Measurements from ENCODE around the gene CDH15. TPM values are rescaled to one million over a fixed set of nuclear protein-coding genes. Genes with fewer than 3 reads are reported as not detected.
"Not testable (repeated sequence)": the region's sequence is repeated elsewhere in the genome, so short reads cannot be mapped to it uniquely, and the experiment has no call there.

The CDH15 gene
- total RNA-seq, 4 donors from 2014 or later: 48.5 to 60.8 (median 51.0) TPM

DNA sequence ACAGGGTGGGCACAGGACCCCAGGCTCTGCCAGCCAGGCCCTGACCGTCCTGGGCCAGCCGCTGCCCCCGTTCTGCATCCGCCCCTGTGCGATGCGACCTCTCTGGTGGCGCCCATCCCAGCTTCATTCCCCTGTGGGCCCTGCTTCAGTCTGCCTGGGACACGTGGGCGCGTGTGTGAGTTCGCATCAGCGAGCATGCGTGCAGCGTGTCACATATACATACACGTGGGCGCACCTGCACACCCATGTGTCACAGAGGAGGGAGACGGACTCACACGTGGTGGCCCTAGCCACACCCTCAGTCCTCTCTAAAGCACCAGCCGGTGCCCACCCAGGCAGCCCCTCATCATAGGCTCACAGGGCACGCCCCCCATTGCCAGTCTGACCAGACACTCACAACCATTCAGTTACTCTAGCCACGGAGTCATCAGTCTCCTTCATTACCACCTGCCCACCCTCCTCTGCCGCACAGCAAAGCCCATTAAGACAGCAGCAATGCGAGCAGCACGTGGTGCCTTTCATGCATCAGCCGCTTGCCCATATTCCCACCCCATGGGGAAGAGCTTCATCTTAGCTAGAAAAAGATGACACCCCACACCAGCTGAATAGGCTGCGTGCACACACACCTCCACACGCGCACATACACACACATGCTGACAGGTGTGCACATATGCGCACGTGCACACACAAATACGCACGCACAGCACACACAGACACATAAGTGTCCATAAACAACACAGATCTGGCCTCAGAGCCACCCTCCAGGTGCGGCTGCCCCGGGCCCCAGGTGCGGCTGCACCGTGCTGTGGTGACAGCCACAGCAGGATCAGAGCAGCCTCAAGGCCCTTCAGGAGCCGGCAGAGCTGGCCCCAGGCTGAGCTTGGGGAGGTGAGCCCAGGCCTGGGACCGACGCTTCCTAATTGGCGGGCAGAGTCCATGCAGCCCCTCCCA, 9.5 kb upstream of the CDH15 start:
- TF ChIP-seq, protein P1, sequence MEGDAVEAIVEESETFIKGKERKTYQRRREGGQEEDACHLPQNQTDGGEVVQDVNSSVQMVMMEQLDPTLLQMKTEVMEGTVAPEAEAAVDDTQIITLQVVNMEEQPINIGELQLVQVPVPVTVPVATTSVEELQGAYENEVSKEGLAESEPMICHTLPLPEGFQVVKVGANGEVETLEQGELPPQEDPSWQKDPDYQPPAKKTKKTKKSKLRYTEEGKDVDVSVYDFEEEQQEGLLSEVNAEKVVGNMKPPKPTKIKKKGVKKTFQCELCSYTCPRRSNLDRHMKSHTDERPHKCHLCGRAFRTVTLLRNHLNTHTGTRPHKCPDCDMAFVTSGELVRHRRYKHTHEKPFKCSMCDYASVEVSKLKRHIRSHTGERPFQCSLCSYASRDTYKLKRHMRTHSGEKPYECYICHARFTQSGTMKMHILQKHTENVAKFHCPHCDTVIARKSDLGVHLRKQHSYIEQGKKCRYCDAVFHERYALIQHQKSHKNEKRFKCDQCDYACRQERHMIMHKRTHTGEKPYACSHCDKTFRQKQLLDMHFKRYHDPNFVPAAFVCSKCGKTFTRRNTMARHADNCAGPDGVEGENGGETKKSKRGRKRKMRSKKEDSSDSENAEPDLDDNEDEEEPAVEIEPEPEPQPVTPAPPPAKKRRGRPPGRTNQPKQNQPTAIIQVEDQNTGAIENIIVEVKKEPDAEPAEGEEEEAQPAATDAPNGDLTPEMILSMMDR (IDR thresholded peaks at IDR 0.05 in 4 of 5, conservative IDR thresholded peaks at IDR 0.05 in 1 of 5): no peak
- no peak for TF ChIP-seq POLR2A (IDR thresholded peaks at IDR 0.05)
- in situ Hi-C loops (cut with MboI; ENCODE audit: low sequenced_read_pairs in 4 of 4): no loop called here
- Histone ChIP-seq H3K4me1 (peaks cover 0 to under 1% of the 10 kb centered on the region in 2 donors), H3K27ac (no peak overlapping the region), H3K4me3 (no peak overlapping the region), H3K9me3 (no peaks in the 10 kb centered on the region), H3K36me3 (no peaks in the 10 kb centered on the region), H3K27me3 (peaks cover 3 to 17% (median 3%) of the 10 kb centered on the region in 3 donors)
- ATAC-seq: no peak
- intact Hi-C loops (cut with DNase I; ENCODE audit: low total_unique reads): loop anchor here (10.0 kb wide), 1 partner anchor 697 kb away; no protein-coding TSS in a partner anchor
- no peak for DNase-seq

DNA sequence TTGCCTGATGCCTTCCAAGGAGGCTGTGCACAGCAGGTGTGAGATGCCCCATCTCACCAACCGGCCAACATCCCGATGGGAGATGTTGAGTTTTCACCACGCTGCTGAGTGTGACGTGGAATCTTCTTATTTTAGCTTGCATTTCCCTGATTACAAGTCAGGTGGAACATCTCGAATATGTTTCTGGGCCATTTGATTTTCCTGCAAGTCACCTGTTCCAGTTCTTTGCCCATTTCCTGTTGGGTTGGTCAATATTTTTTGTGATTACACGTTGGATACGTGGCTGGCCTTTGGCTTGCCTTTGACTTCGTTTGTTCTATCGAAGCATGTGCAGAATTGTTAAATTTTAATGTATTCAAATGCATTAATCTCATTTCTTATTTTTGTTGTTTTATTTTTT, 8.3 kb upstream of the CDH15 start:
- Histone ChIP-seq H3K9me3 (no peaks in the 10 kb centered on the region), H3K27ac (no peak overlapping the region), H3K4me1 (peaks cover 3% of the 10 kb centered on the region in 2 donors), H3K27me3 (peaks cover 3 to 18% (median 5%) of the 10 kb centered on the region in 3 donors), H3K4me3 (no peak overlapping the region), H3K36me3 (no peaks in the 10 kb centered on the region)
- no peak for DNase-seq
- TF ChIP-seq, protein P1 (IDR thresholded peaks at IDR 0.05 in 4 of 5, conservative IDR thresholded peaks at IDR 0.05 in 1 of 5): no peak
- no peak for TF ChIP-seq POLR2A (IDR thresholded peaks at IDR 0.05)
- ATAC-seq: no peak
- intact Hi-C loops (cut with DNase I; ENCODE audit: low total_unique reads): loop anchor here (10.0 kb wide), 1 partner anchor 698 kb away; no protein-coding TSS in a partner anchor
- in situ Hi-C loops (cut with MboI; ENCODE audit: low sequenced_read_pairs in 4 of 4): no loop called here

DNA sequence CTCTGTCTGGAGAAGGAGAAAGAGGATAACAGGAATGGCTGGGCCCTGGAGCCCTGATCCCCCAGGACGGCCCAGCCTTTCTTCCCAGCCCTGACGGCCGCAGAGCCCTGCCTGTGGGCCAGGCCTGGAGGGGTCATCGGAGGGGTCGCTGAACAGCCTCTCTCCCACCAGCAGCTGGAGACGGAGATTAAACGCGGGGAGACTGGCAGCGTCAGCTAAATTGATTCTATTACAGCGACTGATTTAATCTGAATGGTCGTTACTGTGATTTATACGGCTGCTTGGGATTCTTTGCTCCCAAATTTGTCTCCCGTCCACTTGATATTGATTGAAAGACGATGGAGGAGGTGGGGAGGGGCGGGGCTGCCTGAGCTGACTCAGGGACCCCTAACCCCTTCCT, 7.1 kb upstream of the CDH15 start:
- H3K4me1 ChIP-seq: peaks cover 3% of the 10 kb centered on the region in 2 donors
- no peak overlapping the region for H3K4me3 ChIP-seq
- no peak for DNase-seq
- H3K9me3 ChIP-seq: no peaks in the 10 kb centered on the region
- H3K36me3 ChIP-seq: no peaks in the 10 kb centered on the region
- H3K27ac ChIP-seq: no peak overlapping the region
- no peak for TF ChIP-seq POLR2A (IDR thresholded peaks at IDR 0.05)
- TF ChIP-seq, protein P1 (IDR thresholded peaks at IDR 0.05 in 4 of 5, conservative IDR thresholded peaks at IDR 0.05 in 1 of 5): no peak
- no peak for ATAC-seq
- intact Hi-C loops (cut with DNase I; ENCODE audit: low total_unique reads) (loop anchor here (10.0 kb wide), 1 partner anchor 700 kb away; no protein-coding TSS in a partner anchor), in situ Hi-C loops (cut with MboI; ENCODE audit: low sequenced_read_pairs in 4 of 4) (no loop called here)
- H3K27me3 ChIP-seq: peaks cover 3 to 18% (median 11%) of the 10 kb centered on the region in 3 donors

DNA sequence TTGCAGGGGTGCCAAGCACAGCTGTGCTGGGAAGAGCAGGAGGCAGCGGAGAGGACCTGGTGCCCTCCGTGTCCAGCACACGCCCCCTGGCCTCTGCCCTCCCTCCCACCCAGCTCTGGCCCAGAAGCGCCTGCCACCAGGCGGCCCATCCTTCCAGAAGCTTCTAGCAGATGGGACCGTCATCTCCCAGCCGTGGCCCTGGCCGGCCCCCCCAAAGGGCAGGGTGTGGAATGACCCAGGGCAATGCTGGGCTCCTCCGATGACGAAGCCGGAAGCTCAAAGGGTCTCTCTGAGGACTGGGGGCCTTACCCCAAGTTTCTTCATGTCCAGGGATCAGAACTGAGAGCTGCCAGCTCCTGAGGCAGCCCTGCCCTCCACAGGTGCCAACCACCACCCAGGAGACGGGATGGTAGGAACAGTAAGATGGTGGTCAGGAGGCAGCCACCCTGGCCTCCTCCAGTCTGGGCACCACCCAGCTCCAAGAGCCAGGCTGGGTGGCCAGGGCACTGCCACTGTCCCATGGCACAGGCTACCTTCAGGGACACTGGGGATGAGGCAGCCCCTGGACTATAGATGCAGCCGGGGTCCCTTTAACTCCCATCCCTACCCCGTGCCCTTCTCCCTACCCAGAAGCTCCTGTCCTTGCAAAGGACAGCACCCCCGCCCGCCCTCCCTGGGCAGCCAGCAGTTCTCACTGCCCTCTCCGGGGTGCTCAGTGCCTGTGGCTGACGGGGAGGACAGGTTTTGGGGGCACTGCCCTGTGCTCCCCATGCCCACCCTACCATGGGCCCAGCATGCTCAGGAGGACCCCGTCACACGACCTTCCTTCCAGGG, 6.5 kb upstream of the CDH15 start:
- ATAC-seq: no peak
- in situ Hi-C loops (cut with MboI; ENCODE audit: low sequenced_read_pairs in 4 of 4): no loop called here
- DNase-seq: no peak
- H3K36me3 ChIP-seq: no peaks in the 10 kb centered on the region
- intact Hi-C loops (cut with DNase I; ENCODE audit: low total_unique reads): loop anchor here (10.0 kb wide), 1 partner anchor 700 kb away; no protein-coding TSS in a partner anchor
- H3K27me3 ChIP-seq: peaks cover 3 to 21% (median 11%) of the 10 kb centered on the region in 3 donors
- H3K27ac ChIP-seq: no peak overlapping the region
- TF ChIP-seq, protein P1 (IDR thresholded peaks at IDR 0.05 in 4 of 5, conservative IDR thresholded peaks at IDR 0.05 in 1 of 5): no peak
- no peak for TF ChIP-seq POLR2A (IDR thresholded peaks at IDR 0.05)
- H3K9me3 ChIP-seq: no peaks in the 10 kb centered on the region
- no peak overlapping the region for H3K4me3 ChIP-seq
- H3K4me1 ChIP-seq: peaks cover 3% of the 10 kb centered on the region in 2 donors

DNA sequence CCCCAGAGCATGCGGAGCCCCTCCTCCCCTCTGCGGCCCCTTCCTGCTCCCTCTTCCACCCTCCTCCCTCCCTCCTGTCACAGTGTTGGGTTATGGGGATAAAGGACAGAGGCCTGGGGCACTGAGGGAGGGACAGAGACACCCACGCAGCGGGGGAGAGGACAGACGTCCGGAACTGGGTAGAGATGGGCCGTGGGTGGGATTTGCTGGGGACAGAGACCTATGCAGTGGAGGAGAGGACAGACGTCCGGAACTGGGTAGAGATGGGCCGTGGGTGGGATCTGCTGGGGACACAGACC, 5.9 kb upstream of the CDH15 start:
- H3K9me3 ChIP-seq: not testable (repeated sequence)
- intact Hi-C loops (cut with DNase I; ENCODE audit: low total_unique reads): loop anchor here (10.0 kb wide), 1 partner anchor 701 kb away; no protein-coding TSS in a partner anchor

More for the DNA sequence above, 5.9 kb upstream of the CDH15 start:
- H3K4me1 ChIP-seq; in situ Hi-C loops (cut with MboI; ENCODE audit: low sequenced_read_pairs in 4 of 4); H3K27ac ChIP-seq; H3K36me3 ChIP-seq; H3K4me3 ChIP-seq; ATAC-seq; DNase-seq: not testable (repeated sequence)
- peaks cover 6 to 21% (median 14%) of the 10 kb centered on the region in 3 donors for H3K27me3 ChIP-seq

All from gastrocnemius medialis (tissue), 4 donors.